Prostate gland (tissue), 2 donors: ENCODE measurements around the gene DACT2. TPM values are rescaled to one million over a fixed set of nuclear protein-coding genes. Genes with fewer than 3 reads are reported as not detected.
"Not testable (repeated sequence)": the region's sequence is repeated elsewhere in the genome, so short reads cannot be mapped to it uniquely, and the experiment has no call there.

Source experiments
- DNase-seq: peaks from one replicate; pipeline ENCODE4 v3.0.0-alpha.2; 2019; ENCODE audit warnings: low spot score
- H3K27ac ChIP-seq, 2 donors: fragments of 200-600 bp; sonication (generic); 2 replicates each; pipeline ENCODE4 v1.5.1; 2017 to 2019
- H3K27me3 ChIP-seq: fragments of 200-600 bp; sonication (generic); replicated peaks from 2 replicates; pipeline ENCODE4 v1.5.1; 2019; ENCODE audit not compliant: insufficient read depth
- H3K36me3 ChIP-seq, 2 donors: fragments of 200-600 bp; sonication (generic); 1 replicate in 1 of 2; 2 replicates in 1 of 2; pipeline versions ENCODE4 v1.5.1 to v1.8.1; 2017 to 2019
- H3K4me1 ChIP-seq: fragments of 200-600 bp; sonication (generic); replicated peaks from 2 replicates; pipeline ENCODE4 v1.5.1; 2019
- H3K4me3 ChIP-seq, 2 donors: fragments of 200-600 bp; sonication (generic); 2 replicates each; pipeline ENCODE4 v1.5.1; 2017 to 2019
- H3K9me3 ChIP-seq: fragments of 200-600 bp; sonication (generic); 2 replicates; pipeline ENCODE4 v1.5.1; 2017
- POLR2A ChIP-seq: fragments of 450-650 bp; IDR thresholded peaks from one replicate; pipeline ENCODE4 v1.6.1; 2016; ENCODE audit warnings: antibody characterized with exemption, mild to moderate bottlenecking
- POLR2AphosphoS5 ChIP-seq: sonication (generic); formaldehyde crosslinking; IDR thresholded peaks from one replicate; pipeline ENCODE4 v1.6.1; 2017; ENCODE audit warnings: antibody characterized with exemption
- WGBS: methylation state at CpG from one replicate; pipeline ENCODE4 v1.1.5; 2018; 5-methylcytosine and 5-hydroxymethylcytosine counted together
- intact Hi-C: fragments of 100-400 bp; cut with DNase I; formaldehyde crosslinking; loops from one replicate; pipeline ENCODE4 v1.14.2; 2022
- total RNA-seq, 2 donors: library from RNA; depleted of rRNA; stranded (reverse); fragments of >200 nt; gene quantifications; one replicate each; pipeline ENCODE4 v1.1.0, GENCODE V29; 2016
- TF ChIP-seq, protein P1 (sequence below), 4 experiments: fragments of 200-600 bp in 2 of 4; fragments of 450-650 bp in 2 of 4; sonication (generic) in 2 of 4; IDR thresholded peaks; 1 replicate in 3 of 4; 2 replicates in 1 of 4; pipeline ENCODE4 v1.5.1; 2016 to 2019; ENCODE audit warnings: antibody characterized with exemption in 4 of 4, mild to moderate bottlenecking in 2 of 4, moderate library complexity in 2 of 4

Gene DACT2
- total RNA-seq, 2 donors from 2014 or later = 22.1 to 28.1 TPM

DNA sequence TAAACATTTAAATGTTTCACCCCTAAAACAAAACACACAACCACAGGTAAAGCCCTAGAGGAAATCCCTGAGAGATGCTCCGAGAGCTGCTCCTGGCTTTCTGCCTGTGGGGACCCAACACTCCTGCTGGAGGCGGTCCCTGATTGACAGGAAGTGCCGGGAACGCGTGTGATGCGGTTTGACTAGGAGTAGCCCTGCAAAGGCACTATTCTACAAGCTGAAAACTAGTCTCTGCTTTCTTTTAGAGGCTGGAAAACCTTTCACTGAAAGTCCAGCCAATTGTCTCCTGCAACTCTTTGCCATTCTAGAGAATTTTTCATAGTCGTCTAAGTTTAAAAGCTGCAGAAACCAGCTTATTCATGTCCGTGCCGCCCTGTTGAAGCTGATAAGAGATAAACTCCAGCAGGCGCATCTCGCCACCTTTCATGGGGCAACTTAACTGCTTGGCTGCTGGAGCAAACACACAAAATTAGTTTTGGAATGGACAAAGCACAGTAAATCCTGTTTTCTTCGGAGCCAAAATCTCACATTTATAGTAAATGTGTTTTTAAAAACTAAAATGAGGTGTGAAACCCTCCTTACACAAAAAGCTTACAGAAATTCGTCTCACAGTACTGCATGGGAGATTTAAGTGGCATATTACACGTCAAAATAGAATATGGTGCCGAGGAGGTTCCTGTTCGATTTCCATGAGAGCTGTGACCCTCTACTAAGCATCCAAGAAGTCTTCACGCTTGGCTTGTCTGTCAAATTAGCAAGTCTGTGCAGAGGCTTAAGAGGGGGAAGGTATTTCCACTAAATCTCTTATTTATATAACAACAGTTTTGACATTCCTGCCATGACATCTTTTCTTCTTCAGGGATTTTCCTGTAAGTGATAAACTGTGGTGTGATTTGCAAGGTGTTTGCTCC, 46.9 kb downstream of the DACT2 start:
- H3K27me3 ChIP-seq = no peaks in the 10 kb centered on the region
- H3K9me3 ChIP-seq = no peaks in the 10 kb centered on the region
- intact Hi-C loops = no loop called here
- no peaks in the 10 kb centered on the region for H3K4me1 ChIP-seq
- no peak for TF ChIP-seq POLR2AphosphoS5
- no peak for TF ChIP-seq POLR2A
- TF ChIP-seq, protein P1, sequence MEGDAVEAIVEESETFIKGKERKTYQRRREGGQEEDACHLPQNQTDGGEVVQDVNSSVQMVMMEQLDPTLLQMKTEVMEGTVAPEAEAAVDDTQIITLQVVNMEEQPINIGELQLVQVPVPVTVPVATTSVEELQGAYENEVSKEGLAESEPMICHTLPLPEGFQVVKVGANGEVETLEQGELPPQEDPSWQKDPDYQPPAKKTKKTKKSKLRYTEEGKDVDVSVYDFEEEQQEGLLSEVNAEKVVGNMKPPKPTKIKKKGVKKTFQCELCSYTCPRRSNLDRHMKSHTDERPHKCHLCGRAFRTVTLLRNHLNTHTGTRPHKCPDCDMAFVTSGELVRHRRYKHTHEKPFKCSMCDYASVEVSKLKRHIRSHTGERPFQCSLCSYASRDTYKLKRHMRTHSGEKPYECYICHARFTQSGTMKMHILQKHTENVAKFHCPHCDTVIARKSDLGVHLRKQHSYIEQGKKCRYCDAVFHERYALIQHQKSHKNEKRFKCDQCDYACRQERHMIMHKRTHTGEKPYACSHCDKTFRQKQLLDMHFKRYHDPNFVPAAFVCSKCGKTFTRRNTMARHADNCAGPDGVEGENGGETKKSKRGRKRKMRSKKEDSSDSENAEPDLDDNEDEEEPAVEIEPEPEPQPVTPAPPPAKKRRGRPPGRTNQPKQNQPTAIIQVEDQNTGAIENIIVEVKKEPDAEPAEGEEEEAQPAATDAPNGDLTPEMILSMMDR (IDR thresholded peaks at IDR 0.05) = no peak
- no peak overlapping the region for H3K4me3 ChIP-seq
- H3K36me3 ChIP-seq = no peaks in the 10 kb centered on the region
- no peak overlapping the region for H3K27ac ChIP-seq
- no peak for DNase-seq
- 44% methylated on average over 17 of the region's 17 CpGs for WGBS

GRCh38 chr6:168270274-168271172, 49.1 kb downstream of the DACT2 start:
- H3K9me3 ChIP-seq = no peaks in the 10 kb centered on the region
- H3K36me3 ChIP-seq = no peaks in the 10 kb centered on the region
- intact Hi-C loops = no loop called here
- no peak for DNase-seq
- no peak overlapping the region for H3K4me3 ChIP-seq
- H3K27me3 ChIP-seq = no peaks in the 10 kb centered on the region
- WGBS = 80% methylated on average over 19 of the region's 19 CpGs
- H3K27ac ChIP-seq = no peak overlapping the region
- TF ChIP-seq POLR2A (no peak), POLR2AphosphoS5 (no peak)
- TF ChIP-seq, protein P1 (IDR thresholded peaks at IDR 0.05) = no peak
- H3K4me1 ChIP-seq = no peaks in the 10 kb centered on the region

DNA sequence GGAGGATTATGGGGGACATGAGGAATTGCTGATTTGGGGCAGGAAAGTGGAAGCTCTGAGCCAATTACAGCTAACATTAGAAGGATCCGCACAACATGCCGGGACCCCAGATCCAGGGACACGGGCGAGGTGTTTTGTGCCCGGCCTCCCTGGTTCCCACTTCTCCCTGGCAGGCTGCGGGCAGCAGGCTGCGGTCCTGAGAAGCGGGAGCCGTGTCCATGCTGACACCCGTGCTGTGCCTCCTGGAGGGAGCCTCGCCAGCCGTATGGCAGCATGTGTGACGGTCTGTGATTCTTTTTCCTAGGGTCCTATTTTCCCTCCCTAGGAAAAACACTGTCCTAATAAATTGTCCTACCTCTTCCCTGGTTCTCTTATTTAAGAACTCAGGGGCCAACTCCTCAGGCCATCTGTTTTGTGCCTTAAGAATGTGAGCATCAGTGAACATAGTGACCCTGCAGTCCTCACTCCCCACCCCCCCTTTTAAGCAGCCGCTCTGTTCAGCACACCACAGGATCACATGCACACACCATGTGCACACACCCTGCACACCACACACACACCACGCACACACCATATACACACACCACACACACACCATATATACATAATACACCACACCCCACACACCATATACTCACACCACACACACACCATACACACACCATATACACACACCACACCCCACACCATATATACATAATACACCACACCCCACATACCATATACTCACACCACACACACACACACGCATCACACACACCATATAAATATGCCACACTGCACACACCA, 49.9 kb downstream of the DACT2 start:
- no peaks in the 10 kb centered on the region for H3K9me3 ChIP-seq
- 93% methylated on average over 16 of the region's 16 CpGs for WGBS
- H3K36me3 ChIP-seq = no peaks in the 10 kb centered on the region
- intact Hi-C loops = no loop called here
- no peak overlapping the region for H3K27ac ChIP-seq
- H3K4me3 ChIP-seq = no peak overlapping the region
- DNase-seq = no peak
- H3K4me1 ChIP-seq = no peaks in the 10 kb centered on the region
- no peak for TF ChIP-seq POLR2A
- TF ChIP-seq POLR2AphosphoS5 = no peak
- TF ChIP-seq, protein P1 (IDR thresholded peaks at IDR 0.05) = no peak
- H3K27me3 ChIP-seq = no peaks in the 10 kb centered on the region

DNA sequence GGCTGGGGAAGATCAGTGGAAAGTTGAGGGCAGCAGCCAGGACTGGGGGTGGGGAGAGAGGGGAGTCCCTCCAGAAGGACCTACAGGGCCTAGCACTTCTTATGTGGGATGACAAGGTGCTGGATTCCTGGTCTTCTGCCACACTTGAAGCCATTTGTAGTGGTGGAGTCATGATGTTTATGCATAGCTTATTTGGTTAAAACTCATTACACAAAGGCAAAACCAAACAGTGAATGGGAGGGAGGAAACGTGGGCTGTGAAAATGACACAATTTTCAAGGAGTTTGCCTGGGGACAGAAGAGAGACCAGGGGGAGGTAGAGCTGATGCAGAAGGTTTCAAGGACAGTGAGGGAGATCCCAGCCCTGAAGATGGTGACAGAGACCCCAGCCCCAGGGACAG, 50.8 kb downstream of the DACT2 start:
- DNase-seq = no peak
- no peaks in the 10 kb centered on the region for H3K4me1 ChIP-seq
- no peaks in the 10 kb centered on the region for H3K36me3 ChIP-seq
- H3K27me3 ChIP-seq = no peaks in the 10 kb centered on the region
- TF ChIP-seq POLR2AphosphoS5 = no peak
- TF ChIP-seq, protein P1 (IDR thresholded peaks at IDR 0.05) = no peak
- TF ChIP-seq POLR2A = no peak
- WGBS = 78% methylated on average over 1 of the region's 1 CpG
- intact Hi-C loops = no loop called here
- H3K4me3 ChIP-seq = no peak overlapping the region
- no peaks in the 10 kb centered on the region for H3K9me3 ChIP-seq
- H3K27ac ChIP-seq = no peak overlapping the region

- H3K27ac ChIP-seq, H3K27me3 ChIP-seq, H3K36me3 ChIP-seq, H3K4me3 ChIP-seq, H3K4me1 ChIP-seq, DNase-seq, H3K9me3 ChIP-seq, intact Hi-C loops: not testable (repeated sequence)
- 94% methylated on average over 3 of the region's 3 CpGs for WGBS
These were observed 51.8 kb downstream of the DACT2 start for GRCh38 chr6:168267779-168268178.
